Germinal center (tissue), 1 donor: Measurements from ENCODE around the gene ZNF558.

Experiments
- DNase-seq: peaks from one replicate; pipeline ENCODE4 v3.0.0; 2012; ENCODE audit warnings: mixed read lengths, low spot score

Gene ZNF558

DNA sequence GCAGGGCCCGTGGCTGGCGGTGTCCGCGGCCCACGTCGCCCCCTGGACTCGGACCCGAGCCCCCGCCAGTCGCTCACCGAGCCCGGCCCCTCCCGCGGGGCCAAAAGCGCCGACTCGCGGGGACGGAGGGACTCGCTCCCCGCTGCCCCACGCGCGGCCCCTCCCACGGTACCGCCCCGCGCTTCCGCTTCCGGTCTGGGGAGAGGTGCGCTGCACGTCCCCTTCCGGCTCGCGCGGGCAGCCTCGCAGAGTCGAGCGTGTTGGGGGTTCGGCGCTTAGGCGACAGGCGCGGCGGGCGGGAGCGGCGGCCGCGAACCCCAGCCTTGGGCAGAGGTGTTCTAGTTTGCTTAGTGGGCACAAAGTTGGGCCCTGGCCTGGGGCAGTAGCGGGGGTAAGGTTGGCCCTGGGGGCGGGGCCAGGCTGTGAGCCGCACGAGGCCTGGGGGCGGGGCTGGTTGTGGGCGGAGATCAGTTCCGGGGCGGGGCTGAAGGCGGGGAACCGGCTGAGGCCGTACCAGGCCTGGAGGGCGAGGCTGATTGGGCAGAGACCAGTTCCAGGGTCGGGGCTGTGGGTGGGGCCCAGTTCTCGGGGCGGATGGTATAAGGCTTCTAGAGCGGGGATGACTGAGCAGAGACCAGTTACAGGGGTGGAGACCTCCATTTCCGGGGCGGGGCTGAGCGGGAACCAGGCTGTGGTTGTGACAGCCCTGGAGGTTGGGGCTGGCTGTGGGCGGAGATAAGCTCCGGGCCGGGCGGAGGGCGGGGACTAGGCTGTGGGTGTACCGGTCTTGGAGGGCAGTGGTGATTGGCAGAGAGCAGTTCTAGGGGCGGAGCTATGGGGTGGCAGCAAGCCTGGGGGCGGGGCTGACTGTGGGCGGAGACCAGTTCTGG, at the start of gene ZNF558, which contains the start of gene MBD3L1:
Gene ZNF558 (minus strand): TSS at position 173 of the 890 bp plus-strand sequence. CDS start 9,645 bp downstream, outside the sequence.
Gene MBD3L1 (plus strand): TSS at position 246 of the 890 bp plus-strand sequence. CDS start 10,302 bp downstream, outside the sequence.
- DNase-seq: peak; percentile 98

- no peak for DNase-seq
Measured at GRCh38 chr19:8881512-8881911, 49.4 kb upstream of the ZNF558 start.

GRCh38 chr19:8880868-8881488, 48.9 kb upstream of the ZNF558 start:
- DNase-seq: no peak

- no peak for DNase-seq
Measured at GRCh38 chr19:8877854-8878705, 46.0 kb upstream of the ZNF558 start.

DNA sequence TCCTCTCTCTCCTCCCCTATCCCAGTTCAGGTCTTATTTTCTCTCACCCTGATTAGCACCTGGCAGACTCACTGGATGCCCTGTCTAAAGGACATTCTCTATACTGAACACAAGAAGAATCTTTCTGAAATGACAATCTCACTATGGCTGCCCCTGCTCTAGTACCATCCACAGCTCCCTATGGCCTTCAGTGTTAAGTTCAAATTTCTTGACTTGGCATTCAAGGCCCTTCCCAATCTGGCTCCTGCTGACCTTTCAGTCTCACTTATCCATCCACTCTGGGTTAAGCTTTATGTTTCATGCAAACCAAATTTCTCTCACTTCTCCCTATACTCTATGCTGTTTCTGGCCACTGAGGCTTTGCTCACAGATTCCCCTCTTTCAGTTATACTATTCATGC, 34.2 kb upstream of the ZNF558 start:
- DNase-seq: no peak

GRCh38 chr19:8858260-8858659, 26.2 kb upstream of the ZNF558 start:
- DNase-seq: no peak

- DNase-seq: no peak
Measured at GRCh38 chr19:8850488-8850887, 18.4 kb upstream of the ZNF558 start.

GRCh38 chr19:8849232-8849631, 17.1 kb upstream of the ZNF558 start:
- no peak for DNase-seq

DNA sequence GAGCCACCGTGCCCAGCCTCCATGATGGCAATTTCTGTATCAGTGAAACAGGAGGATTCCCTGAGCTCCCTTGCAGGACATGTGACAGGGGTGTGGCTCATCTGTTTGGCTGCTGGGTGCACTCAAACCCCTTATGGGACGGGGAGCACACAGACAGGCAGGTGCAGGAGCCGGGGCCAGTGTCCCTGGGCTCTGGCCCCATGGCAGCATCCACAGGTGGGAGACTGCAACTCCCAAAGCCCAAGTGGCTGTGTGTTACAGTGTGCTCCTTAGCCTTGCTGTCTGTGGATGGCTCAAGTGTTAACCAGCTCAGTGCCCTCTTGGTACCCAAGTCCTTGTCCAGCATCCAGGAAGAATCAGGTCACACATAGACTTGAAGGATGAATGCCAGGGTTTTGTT, 14.7 kb upstream of the ZNF558 start:
- DNase-seq: no peak

GRCh38 chr19:8840708-8841107, 8.6 kb upstream of the ZNF558 start:
- DNase-seq: no peak

DNA sequence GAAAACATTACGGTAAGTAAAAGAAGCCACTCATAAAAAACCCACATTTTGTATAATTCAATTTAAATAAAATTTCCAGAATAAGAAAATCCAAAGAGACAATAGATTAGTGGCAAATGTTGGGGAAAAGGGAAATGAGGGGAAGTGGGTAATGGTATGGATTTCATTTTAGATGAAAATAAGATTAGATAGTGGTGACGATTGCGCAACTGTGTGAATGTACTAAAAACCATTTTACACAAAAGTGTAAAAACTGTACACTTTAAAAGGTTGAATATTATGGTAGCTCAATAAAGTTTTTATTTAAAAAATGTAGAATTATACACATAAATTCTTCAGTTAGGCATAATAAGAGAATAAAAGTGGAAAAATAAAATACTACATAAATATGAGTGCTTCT, 3.8 kb upstream of the ZNF558 start:
- no peak for DNase-seq

DNA sequence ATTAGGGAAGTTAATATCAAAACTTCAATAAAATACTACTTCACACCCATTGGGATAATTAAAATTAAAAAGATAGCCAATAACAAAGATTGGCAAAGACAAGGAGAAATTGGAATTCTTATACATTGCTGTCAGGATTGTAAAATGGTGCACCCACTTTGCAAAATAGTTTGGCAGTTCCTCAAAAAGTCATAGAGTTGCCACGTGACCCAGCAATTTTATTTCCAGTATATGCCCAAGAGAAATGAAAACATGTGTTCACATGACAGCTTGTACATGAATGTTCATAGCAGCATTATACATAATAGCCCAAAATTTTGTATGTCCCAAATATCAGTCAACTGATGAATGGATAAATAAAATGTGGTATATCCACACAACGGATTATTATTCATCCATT, 3.3 kb upstream of the ZNF558 start:
- no peak for DNase-seq

DNA sequence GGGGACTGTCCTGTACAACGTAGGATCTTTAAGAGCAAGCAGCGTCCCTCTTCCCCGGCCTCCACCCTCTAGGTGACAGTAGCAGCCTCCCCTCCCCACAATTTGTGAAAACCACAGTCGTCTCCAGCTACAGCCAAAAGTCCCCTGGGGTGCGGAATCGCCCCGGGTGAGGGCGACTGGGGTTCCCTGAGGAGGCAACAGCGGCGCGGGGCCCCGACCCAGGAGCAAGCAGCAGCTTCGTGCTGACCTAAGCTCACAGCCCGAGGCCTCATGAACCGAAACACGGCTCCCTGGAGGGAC, 322 bp downstream of the ZNF558 start:
- DNase-seq: no peak

- DNase-seq: no peak
Measured at GRCh38 chr19:8831373-8831772, 731 bp downstream of the ZNF558 start.

GRCh38 chr19:8827277-8827676, 4.8 kb downstream of the ZNF558 start:
- DNase-seq: no peak

DNA sequence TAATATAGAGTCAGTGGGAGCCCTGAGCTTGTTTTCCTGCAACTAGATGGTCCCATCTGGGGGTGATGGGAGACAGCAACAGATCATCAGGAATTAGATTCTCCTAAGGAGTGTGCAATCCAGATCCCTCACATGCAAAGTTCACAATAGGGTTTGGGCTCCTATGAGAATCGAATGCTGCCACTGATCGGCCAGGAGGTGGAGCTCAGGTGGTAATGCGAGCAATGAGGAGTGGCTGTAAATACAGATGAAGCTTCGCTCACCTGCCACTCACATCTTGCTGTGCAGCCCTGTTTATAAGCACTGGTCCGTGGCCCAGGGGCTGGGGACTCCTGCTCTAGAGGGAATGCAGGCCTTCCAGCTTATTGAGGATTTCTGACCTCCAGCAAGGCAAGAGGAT, 5.7 kb downstream of the ZNF558 start:
- no peak for DNase-seq

DNA sequence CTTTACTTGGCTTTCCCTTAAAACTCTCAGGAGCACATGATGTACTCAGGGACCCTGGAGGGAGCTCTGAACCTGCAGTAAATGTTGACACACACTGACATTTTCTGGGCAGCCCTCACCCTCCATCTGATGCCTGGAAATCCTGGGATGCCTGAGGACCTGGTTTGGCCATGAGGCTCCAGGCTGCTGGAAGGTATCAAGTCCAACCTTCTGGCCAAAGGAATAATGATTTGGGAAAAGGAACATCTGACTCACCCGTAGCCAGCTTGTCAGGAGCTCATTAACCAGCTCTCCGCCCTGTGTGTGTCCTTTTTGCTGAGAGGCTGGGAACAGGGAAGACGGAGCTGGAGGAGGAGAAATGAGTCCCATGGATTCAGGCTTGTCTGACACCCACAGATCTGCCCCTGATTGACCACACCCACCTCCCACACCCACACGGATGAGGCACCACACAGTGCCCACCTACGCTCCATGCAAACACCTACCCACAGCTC, 10.3 kb downstream of the ZNF558 start:
- no peak for DNase-seq

DNA sequence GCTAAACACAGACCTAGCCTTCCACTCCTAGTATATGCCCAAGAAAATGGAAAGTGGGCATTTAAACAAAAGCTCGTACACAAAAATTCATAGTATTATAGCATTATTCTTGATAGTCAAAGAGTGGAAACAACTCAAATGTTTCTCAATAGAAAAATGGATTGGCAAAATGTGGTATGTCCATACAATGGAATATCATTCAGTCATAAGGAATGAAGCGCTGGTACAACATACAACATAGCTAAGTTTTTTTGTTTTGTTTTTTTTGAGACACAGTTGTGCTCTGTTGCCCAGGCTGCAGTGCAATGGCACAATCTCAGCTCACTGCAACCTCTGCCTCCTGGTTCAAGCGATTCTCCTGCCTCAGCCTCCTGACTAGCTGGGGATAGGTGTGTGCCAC, 11.9 kb downstream of the ZNF558 start:
- DNase-seq: no peak

DNA sequence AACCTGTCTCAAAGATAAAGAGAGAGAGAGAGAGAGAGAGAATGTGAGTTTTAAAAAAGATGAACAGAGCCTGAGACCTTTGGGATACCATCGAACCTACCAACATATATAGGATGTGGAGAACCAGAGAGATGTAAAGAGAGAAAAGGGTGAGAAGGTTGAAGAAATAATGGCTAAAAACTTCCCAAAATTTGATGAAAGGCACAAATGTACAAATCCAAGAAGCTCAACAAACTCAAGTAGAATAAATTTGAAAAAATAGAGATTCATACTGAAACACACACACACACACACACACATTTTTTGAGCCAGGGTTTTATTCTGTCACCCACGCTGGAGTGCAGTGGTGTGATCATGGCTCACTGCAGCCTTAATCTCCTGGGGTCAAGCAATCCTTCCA, 16.3 kb downstream of the ZNF558 start:
- DNase-seq: no peak

- no peak for DNase-seq
Measured at GRCh38 chr19:8814176-8814575, 17.9 kb downstream of the ZNF558 start.

DNA sequence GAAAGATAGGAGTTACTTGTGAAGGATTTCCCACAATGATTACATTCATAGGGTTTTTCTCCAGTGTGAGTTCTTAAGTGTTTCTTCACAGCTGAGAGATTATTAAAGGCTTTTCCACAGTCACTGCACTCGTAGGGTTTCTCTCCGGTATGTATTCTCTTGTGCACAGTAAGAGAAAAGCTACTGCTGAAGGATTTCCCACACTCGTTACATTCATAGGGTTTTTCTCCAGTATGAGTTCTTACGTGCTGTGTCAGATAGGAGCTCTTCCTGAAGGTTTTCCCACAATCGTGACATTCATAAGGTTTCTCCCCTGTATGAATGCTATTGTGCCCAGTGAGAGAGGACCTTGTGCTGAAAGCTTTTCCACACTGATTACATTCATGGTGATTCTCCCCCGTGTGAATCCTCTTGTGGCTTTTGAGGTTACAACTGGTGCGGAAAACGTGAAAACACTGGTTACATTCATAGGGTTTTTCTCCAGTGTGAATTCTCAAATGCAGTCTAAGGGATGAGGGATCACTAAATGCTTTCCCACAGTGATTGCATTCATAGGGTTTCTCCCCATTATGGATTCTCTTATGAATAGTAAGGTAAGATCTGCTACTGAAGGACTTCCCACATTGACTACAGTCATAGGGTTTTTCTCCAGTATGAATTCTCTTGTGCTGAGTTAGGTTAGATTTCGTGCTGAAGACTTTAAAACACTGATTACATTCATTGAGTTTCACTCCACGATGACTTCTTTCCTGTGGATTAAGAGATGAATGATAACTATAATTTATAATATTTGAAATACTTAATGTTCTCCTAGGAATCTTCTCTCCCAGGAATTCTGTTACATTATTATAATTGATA, 20.6 kb downstream of the ZNF558 start:
- no peak for DNase-seq

DNA sequence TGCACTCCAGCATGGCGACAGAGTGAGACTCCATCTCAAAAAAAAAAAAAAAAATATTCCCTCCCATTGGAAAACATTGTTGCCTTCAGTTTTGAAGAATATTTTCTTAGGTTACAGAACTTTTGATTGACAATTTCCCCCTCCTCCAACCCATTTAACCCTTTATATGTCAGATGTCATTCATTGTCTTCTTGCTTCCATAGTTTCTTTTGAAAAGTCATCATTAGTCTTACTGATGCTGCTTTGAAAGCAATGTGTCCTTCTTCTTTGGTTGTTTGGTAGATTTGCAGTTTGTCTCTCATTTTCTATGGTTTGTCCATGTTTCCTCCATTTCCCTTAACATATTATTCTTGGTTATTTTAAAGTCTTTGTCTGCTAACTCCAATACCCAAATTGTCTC, 25.4 kb downstream of the ZNF558 start:
- no peak for DNase-seq
